CD4-positive, alpha-beta T cell treated with Interleukin-6 for 4 hours (primary cell): Measurements from ENCODE around the gene LRSAM1.

Source experiments
- DNase-seq: peaks from one replicate; pipeline ENCODE4 v3.0.0-alpha.2; 2020; ENCODE audit warnings: mixed read lengths

LRSAM1 gene

DNA sequence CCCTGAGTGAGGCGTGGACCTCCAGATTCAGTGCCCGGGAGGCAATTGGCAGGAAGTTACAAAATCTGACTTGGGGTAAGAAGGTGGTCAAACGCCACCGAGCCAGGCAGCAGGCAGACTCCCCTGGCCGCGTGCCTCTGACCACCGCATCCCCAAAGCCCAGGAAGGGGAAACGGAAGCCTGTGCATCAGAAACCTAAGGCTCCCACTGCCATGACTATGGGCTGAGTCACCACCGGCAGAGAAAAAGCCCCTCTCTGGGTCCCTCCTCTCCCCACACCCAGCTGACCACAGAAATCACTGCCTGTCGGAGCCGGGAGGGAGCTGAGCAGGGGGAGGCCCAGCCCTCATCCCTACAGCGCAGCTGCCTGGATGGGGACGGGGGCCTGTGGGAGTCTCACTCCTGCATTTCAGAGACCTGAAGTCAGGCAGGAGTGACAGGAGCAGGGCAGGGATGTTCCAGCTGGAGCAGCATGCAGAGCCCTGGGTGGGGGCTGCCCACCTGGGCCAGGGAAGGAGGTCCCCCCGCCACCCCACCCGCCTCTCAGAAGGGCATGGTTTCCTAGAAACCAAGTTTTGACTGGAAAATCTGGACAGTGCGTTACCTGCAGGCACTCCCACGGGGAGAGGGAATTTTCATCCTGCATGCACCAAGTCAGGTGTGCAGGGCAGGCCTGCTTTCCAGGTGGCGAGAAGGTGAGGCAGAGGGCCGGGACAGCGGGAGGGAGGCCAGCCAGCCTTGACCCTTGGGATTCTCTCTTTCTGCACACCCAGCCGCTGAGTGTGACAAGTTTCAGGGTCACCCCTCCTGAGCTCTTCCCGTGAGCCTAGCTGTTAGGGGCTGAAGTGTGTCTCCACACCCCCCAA is 68.2 kb downstream of the LRSAM1 start:
- DNase-seq, result peak; percentile 32

DNA sequence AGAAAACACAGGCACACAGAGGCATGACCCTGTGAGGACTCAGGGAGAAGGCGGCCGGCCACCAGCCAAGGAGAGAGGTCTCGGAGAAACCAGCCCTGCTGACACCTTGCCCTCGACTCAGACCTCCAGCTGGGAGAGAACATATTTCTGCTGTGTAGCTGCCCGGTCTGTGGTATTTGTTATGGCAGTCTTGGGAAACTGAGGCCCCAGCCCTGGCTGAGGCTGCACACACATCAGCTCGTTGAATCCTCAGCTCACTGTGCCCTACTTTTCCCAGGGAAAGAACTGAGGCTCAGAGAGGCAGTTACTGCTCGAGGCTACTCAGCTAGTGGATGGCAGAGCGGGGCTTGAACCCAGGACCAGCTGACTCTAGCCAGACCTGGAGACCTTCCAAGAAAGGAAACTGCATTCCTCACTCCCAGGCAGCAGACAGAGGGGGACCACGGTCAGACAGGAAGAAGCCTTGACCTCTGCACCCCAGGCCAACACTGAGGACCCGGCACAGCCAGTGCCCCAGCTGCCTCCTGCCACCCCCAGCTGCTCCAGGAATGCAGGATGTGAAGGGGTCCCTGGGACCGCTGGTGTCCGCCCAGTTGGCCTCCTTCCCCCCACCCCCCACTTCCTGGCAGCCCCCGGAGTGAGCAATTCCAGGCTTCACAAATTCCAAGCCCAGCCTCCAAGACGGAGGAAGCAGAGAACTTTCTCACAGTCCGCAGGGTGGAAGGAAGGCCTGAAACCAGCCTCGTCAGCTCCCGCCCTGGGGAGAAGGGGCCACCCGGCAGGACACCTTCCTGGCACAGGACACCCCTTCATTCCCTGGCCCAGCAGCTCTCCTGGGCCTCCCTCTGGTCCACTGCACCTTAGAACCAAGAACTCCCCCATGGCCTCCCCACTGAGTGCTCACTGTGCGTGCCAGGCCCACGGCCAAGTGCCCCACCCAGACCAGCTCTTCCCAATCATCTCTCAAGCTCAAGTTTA is 69.9 kb downstream of the LRSAM1 start:
- no peak for DNase-seq

DNA sequence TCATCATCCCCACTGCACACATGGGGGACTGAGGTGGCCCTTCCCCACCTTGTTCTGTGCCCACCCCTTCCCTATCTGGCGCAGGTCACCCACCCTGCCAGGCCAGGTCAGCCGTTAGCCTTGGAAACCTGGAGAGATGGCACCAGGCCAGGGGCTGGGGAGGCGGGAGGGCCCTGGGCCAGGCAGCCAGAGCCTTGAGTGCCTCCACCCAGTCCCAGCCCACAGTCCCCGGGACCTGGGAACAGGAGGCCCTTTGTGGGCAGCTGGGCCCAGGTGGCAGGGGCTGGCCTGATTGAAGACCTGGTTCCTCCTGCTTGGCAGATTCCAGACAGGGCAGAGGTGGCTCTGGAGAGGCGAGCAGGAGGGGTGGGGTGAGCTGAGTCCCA is 70.6 kb downstream of the LRSAM1 start:
- no peak for DNase-seq

DNA sequence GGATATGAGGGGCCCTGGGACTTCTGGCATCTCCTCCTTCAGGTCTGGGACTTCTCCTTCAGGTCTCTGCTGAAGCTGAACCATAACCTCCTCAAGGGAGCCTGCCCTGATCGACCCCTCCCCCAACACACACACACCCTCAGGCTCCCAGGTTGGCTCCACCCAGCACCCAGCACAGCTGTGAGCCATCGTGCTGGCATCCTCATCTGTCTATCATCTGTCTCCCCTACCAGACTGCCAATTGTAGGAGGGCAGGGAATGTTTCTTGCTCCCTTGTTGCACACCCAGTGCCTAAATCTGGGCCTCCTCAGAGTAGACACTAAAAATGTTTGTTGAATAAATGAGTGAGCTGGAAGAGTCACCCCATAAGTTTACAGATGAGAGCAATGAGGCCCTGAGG is 71.4 kb downstream of the LRSAM1 start:
- DNase-seq, result no peak

DNA sequence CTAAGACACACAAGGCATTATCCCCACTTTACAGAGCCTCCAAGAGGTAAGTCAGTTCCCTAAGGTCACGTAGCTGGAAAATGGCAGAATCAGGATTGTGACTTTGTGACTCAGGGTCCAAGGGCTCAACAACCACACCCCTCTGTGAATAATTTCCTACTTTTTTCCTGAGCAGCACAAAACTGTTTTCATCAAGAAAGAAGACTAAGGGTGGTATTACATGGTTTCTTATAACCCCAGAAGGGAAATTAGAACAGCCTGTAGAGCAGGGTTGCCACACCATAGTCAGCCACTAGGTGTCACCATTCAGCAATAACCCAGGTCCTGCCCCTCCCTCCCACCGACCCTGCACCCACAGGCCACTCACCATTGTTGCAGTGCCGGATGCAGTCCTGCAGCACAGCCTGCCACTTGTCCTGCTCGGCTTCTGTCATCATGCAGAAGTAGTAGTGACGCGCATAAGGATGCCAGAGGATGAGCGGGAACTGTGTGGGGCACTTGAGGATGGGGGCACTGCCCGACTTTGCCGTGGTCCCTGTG is 72.1 kb downstream of the LRSAM1 start:
- peak; percentile 29 for DNase-seq

DNA sequence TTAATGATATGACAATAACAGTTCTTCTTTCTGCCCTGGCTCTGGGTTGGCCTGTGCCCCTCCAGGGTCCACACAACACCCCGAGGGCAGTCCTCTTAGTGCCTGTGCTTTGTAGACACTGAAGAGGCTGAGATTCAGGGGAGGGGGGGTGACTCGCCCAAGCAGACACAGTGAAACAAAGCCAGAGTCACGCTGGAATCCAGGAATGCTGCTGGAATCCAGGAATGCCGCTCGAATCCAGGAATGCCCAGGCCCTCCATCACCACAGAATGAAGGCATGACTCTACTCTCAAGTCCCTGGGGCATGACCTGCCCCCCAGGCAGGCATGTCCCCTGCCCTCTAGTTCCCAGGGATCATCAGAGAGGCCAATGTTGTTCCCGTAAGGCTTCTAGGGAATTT is 73.1 kb downstream of the LRSAM1 start:
- no peak for DNase-seq

DNA sequence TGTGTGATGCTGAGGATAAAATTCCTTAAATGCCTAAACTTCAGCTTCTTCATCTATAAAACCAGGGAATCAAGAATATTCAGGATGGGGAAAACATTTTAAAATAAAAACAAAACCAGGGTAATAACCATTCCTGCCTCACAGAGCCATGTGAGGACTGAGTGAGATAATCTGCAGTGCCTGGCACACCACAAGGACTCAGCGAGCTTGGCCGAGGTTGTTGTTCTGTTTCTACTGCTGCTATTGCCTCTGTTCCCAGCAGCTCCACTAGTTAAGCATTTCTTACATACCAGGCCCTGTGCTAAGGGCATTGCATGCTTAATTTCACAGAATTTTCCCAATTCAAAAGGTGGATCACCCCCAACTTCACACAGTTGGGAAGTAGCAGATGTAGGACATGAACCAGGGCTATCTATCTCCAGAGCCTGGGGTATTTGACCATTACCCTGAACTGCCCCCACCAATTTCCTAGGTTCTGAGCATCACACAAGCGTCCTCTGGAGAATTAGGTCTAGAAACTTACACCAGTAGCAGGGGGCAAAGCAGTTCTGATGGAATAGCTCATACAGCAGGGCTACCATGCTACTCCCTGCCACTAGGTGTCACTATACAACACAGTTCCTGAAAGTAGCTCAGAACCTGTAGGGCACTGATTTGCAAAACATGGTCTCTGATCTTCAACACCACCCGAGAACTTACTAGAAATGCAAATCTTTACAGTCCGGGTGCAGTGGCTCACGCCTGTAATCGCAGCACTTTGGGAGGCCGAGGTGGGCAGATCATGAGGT is 74.3 kb downstream of the LRSAM1 start:
- peak; percentile 37 for DNase-seq

DNA sequence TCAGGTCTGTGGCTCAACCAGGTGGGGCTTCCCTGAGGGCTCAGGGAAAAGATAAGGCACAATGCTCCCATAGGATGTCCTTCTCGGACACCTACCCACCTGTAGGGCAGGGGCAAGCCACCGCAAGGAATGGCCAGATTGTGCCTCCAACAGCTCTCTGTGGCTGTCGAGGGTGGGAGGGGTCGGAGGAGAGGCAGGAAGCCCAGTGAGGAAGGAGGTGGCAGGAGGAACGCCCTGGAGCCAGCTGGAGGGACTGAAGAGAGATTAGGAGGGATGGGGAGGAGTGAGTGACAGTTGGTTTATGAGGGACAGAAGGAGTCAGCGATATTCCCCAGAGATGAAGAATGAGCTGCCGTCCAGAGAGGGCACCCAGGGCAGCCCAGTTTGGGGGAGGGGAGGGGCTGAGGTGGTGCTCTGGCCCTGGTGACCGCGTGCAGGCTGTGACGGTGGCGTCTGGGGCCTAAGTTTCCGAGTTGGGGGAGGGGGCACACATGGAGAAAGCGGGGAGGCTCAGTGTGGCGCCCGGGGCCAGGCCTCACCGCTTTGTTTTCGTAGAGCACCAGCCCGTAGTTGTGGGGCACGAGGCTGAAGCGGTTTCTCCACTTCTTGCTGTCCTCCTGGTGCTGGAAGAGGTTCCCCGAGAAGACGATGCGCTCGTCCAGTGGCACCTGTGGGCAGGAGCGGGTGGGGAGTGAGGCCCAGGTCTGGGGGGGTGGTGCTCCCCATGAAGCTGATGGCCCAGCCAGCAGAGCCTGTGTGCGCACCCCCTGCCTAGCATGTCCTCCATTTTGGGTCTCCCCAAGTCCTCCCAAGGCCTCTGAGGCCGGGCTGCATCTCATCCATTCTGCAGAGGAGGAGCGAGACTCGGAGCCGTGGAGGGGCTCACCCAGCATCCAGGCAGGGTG is 75.6 kb downstream of the LRSAM1 start:
- DNase-seq, result no peak

DNA sequence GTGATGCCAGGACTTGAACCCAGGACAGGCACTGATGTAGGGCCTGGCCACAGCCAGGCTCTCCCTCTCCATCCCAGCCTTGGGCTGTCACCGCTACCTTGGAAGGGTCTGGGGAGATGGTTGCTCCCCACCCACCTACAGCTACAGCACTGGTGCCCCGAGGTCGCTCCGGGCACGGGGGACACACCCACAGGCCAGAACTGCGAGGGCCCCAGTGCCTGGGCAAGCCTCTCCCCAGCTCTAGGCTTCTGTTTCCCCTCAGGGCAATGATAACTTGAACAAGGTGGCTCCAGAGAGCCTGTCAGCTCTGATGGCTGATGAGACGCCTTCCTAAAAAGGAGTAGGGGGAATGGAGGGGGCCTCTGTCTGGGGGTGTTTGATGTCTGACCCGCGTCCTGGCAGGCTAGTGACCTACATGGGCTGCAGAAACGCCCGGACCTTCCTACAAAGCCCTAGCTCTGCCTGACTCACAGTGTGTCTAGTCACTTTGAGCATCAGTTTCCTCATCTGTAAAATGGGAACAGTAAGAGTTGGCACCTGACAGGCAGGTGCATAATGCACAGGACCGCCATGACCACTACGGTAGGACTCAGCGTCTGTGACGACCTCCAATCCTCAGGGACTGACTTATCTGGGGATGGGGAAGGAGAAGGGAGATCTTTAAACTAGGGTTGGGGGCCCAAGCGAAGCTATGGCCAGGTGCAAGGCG is 76.4 kb downstream of the LRSAM1 start:
- no peak for DNase-seq

DNA sequence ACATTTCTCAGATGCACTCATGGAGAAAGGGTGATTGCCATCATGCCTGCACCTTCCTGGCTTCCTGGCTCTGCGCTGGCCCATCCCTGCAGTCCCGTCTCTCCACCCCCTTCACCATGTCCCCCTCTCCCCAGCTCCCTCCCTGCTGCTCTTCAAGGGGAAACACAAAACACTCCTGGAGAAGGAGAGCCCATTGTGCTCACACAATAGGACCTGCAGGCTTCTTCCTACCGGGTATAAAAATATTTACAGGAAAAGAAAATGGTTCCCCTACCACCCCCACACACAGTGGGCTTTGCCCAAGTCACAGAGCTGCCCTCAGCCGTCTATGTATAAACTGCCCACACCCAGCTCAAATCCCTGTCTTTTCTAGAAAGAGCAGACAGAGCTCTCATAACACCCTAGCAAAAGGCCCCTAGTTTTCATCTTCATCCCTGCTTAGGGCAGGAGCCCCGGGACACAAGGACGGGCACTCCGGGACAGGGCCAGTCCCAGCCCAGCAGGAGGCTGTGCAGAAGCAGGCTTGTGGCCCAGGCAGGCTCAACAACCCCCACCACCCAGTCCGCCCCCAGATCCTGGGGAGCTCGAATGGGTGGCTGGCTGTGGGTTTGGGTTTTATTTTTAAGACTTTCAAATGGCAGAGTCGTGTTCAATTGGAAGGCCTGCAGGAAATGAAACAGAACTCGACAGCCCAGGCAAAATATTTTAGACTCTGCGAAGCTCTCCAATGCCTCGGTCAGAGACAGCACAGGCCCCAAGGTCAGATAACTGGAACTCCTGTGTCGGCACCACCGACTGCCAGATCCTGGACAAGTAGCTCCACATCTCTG is 77.3 kb downstream of the LRSAM1 start:
- DNase-seq, result no peak

DNA sequence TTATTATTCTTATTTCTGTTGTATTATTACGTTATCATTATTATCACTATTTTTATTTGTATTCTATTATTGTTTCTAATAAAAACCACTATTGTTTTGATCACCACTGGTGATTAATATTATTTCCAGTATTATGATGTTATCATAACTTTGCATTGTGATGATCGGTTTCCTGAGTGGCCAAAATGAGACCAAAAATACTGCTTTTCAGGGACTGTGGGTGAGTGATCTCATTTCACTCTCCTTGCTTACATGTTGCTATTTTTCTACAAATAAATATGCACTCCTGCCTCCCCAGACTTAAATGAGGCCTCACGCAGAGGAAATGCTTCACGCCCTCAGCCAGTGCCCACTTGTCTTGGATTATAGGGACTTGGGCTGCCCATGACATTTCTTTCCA is 78.4 kb downstream of the LRSAM1 start:
- DNase-seq, result no peak

DNA sequence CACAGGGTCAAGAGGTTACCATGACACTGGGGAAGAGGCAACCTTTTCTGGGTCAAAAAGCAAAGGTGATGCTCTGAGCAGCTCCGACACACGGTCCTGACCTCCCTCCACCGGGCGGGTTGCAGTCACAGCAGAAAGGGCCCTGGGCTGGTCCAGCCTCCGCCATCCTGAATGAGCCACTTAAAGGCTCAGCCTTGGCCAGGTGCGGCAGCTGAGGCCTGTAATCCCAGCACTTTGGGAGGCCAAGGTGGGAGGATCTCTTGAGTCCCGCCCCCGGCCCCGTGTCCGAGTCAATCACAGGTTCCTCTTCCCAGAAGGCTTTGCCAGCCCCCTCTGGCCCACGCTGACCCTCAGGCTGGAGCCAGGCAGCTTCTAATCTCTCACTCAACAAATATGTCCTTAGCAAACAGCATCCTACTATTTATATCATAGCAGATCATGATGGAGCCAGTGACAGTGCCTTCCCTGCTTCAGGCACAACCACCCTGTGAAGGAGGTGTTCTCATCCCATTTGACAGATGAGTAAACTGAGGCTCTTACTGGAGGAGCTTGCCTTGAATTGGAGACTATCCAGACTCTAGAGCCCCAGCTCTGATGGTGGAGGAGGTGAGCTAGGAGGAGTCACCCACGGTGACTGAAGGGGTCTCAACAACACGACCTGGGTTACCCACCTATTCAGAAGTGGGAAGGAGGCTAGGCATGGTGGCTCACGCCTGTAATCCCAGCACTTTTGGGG is 79.1 kb downstream of the LRSAM1 start:
- DNase-seq, result no peak

DNA sequence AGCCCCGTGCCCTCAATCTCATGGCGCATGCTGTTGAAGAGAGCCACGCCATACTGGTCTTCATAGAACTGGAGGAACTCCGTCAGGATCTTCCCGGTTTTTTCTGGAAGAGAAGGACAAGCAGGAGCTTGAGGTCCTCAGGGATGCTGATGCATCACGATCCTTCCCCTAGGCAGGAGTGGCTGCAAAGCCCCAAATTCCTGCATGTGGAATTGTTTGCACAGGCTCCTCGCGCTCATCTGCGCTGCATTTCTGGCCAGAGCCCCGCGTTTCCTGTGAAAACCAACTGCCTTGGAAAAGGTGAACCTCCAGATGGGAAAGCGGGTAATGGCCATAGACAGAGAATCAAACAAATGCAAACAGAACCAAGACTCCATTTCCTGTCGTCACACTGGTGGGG is 80.4 kb downstream of the LRSAM1 start:
- DNase-seq, result no peak

DNA sequence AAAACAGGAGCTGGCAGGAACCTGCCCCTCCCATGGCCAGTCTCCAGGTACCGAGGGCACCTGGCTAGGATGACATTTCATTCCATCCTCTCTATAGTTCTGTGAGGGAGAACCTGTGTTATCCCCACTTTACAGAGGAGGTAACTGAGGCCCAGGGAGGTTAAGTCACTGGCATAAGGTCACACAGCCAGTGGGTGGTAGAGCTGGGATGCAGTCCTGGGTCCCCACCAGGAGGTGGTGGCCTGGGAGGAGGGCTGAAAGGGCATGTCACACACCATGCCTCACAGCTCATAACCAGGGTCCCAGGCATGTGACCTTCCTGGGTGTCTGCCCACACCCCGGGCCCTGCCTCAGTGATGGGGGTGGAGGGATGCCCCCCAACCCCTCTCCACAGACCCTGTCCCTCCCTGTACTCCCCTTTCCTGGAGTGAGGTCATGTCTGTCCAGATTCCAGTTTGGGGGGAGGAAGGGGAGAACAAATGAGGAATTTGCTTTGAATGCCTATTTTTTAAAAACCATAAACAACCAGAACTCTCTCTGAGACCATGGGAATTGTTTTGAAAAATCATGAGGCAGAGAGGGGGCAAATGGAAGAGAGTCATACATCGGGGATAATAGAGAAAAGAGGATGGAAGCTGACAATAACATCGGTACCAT is 83.1 kb downstream of the LRSAM1 start:
- no peak for DNase-seq

DNA sequence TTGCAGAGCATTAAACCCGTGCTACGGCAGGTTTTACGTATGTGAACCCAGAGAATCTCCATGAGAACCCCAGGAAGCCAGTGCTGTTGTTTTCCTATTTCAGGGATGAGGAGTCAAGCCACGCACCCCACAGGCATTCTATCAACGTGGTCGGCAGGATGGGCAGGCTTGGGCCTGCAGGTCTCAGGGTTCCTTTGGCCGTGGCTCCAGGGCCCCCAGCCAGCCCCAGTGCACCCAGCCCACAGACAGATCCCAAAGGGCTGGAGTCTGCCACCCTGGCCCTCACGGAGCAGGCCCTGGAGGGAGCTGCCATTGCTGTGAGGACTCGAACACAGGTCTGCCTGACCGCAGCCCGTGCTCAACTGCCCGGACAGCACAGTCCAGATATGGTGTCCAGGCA is 83.6 kb downstream of the LRSAM1 start:
- no peak for DNase-seq

DNA sequence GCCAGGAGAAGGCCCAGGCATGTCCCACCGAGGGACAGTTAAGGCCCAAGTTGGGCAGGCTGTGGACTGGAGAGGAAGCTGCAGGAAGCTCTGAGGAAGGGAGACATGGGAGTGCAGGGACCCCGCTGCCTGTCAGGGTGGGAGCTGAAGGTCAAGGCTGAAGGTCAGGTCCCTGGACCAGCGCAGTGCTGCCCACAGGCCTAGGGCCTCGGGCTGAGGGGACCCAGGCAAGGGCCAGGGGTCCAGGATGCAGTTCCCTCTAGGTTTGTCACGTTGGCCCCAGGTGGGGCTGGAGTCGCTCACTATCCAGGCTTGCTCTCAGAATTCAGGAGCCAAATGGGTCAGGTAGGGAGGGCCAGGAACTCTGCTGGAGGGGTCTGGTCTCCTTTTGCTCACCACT is 84.1 kb downstream of the LRSAM1 start:
- no peak for DNase-seq

DNA sequence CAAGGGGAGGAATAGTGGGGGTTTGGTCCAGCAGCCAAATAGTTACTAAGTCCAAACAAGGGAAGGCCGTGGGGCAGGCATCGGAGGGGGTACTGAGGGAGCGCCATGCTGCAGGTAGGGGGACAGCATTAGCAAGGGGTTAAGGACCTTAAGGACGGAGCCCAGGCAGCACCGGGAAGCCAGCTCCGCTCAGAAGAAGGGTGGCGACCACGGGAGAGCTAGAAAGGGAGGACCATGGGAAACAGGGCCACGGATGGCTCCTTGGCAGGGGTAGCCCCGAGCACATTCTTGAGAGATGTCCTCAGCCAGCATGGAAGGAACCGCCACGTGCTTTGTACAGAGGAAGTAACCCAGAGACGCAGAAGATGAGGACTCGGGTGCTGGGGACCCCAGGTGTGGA is 84.5 kb downstream of the LRSAM1 start:
- DNase-seq, result no peak

DNA sequence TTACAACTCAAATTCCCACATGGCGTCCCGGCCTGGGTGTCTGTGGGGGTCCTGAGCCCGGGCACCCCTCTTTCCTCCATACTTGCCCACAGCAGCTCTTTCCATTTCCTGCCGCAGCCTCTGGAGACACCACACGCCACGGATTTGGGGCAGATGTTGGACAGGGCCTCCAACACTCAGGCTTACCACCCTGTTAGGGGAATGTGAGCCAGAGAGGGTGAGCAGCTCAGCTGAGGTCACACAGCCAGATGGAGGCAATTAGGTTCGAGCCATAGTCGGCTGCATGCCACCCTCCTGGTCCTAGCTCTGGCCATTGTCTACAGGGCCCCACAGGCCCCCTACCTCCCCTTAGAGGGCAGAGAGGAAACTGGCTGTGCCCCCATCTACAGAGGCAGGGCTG is 85.2 kb downstream of the LRSAM1 start:
- no peak for DNase-seq

DNA sequence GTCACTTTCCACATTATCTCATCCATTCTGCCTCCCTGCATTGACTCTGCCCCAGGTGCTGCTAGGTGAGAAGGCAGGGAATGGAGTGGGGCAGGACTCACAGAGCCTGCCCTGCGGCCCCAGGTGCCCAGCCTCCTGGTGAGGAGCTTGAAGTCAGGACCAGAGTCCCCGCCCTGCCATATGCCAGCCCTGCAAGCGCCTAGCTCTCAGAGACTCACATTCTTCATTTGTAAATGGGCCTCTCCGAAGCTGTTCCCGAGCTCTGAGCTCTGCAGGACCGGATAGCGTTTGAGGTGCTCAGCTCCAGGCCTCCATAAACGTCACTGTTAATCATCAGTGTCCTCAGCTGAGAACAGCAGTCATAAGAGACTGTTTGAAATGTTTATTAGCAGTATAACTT is 85.7 kb downstream of the LRSAM1 start:
- DNase-seq, result no peak
